CD4-positive, alpha-beta T cell treated with Interleukin-6 at 100 ng/mL for 8 hours (primary cell): ENCODE measurements around the gene OR2V2.
"Not testable (repeated sequence)": the region's sequence is repeated elsewhere in the genome, so short reads cannot be mapped to it uniquely, and the experiment has no call there.

Experiments used
- DNase-seq: peaks from one replicate; pipeline ENCODE4 v3.0.0-alpha.2; 2020; ENCODE audit warnings: mixed read lengths, low spot score

Gene OR2V2

GRCh38 chr5:181146927-181147636 lies at the start of gene OR2V2:
OR2V2 (plus strand) TSS chr5:181147586; CDS start chr5:181154943, 7,357 bp downstream.
- DNase-seq = not testable (repeated sequence)

- not testable (repeated sequence) for DNase-seq
Measured at GRCh38 chr5:181097759-181098491, 49.5 kb upstream of the OR2V2 start.

- no peak for DNase-seq
Measured at GRCh38 chr5:181098762-181099601, 48.4 kb upstream of the OR2V2 start.

- no peak for DNase-seq
Measured at GRCh38 chr5:181099602-181100086, 47.7 kb upstream of the OR2V2 start.

GRCh38 chr5:181100121-181100875 lies 47.1 kb upstream of the OR2V2 start:
- DNase-seq = no peak

GRCh38 chr5:181101030-181101641 lies 46.2 kb upstream of the OR2V2 start:
- not testable (repeated sequence) for DNase-seq

- DNase-seq = not testable (repeated sequence)
Measured at GRCh38 chr5:181101930-181102674, 45.3 kb upstream of the OR2V2 start.

- DNase-seq = not testable (repeated sequence)
Measured at GRCh38 chr5:181104259-181104568, 43.2 kb upstream of the OR2V2 start.

- not testable (repeated sequence) for DNase-seq
Measured at GRCh38 chr5:181104606-181105390, 42.6 kb upstream of the OR2V2 start.

GRCh38 chr5:181105391-181106025 lies 41.9 kb upstream of the OR2V2 start:
- DNase-seq = no peak

- DNase-seq = no peak
Measured at GRCh38 chr5:181107699-181108098, 39.7 kb upstream of the OR2V2 start.

- DNase-seq = no peak
Measured at GRCh38 chr5:181108578-181109165, 38.7 kb upstream of the OR2V2 start.

GRCh38 chr5:181109489-181110013 lies 37.8 kb upstream of the OR2V2 start:
- no peak for DNase-seq

GRCh38 chr5:181111010-181111409 lies 36.4 kb upstream of the OR2V2 start:
- no peak for DNase-seq

- no peak for DNase-seq
Measured at GRCh38 chr5:181112476-181112875, 34.9 kb upstream of the OR2V2 start.

GRCh38 chr5:181113572-181113971 lies 33.8 kb upstream of the OR2V2 start:
- not testable (repeated sequence) for DNase-seq

GRCh38 chr5:181114284-181114843 lies 33.0 kb upstream of the OR2V2 start:
- no peak for DNase-seq
